AG04450 (cell line): ENCODE measurements around the gene SH3TC1. TPM values are rescaled to one million over a fixed set of nuclear protein-coding genes. Genes with fewer than 3 reads are reported as not detected.

Experiments used
- CTCF ChIA-PET: fragments of 300-600, 350-600 bp; formaldehyde crosslinking; extraction: SDS; loops from one replicate; lab custom pipeline; 2022; ENCODE audit warnings: antibody characterized with exemption, inconsistent platforms; lab: Charles Lee
- POLR2A ChIA-PET: fragments of 350-600 bp; formaldehyde crosslinking; extraction: SDS; loops from one replicate; lab custom pipeline; 2021; ENCODE audit warnings: antibody characterized with exemption, inconsistent platforms; lab: Yijun Ruan, JAX
- DNase-seq: peaks from one replicate; pipeline ENCODE4 v3.0.0-alpha.2; 2011; ENCODE audit warnings: low read depth, low spot score
- H3K27ac ChIP-seq: one replicate; pipeline ENCODE4 v1.5.1; 2012; ENCODE audit warnings: low read depth, low read length, control low read depth
- H3K27me3 ChIP-seq: one replicate; pipeline ENCODE4 v1.6.0; 2012; ENCODE audit warnings: low read length; ENCODE audit not compliant: control insufficient read depth, insufficient read depth
- H3K4me3 ChIP-seq: 2 replicates; pipeline ENCODE4 v1.5.1; 2011; ENCODE audit warnings: mild to moderate bottlenecking, low read depth, low read length, control low read depth
- H3K9me3 ChIP-seq: 2 replicates; pipeline ENCODE4 v1.5.1; 2012; ENCODE audit warnings: low read length; ENCODE audit not compliant: control insufficient read depth, insufficient read depth
- CTCF ChIP-seq: IDR thresholded peaks from 2 replicates; pipeline ENCODE4 v1.5.1; 2011; ENCODE audit warnings: low read depth, low read length, control low read depth, inconsistent platforms
- polyA plus RNA-seq: library from polyadenylated mRNA; depleted of rRNA; stranded (reverse); fragments of >200 nt; gene quantifications from 2 replicates; pipeline ENCODE4 v1.2.3, GENCODE V29; 2011

Gene SH3TC1
- polyA plus RNA-seq, 1 experiment: 0.98 TPM

DNA sequence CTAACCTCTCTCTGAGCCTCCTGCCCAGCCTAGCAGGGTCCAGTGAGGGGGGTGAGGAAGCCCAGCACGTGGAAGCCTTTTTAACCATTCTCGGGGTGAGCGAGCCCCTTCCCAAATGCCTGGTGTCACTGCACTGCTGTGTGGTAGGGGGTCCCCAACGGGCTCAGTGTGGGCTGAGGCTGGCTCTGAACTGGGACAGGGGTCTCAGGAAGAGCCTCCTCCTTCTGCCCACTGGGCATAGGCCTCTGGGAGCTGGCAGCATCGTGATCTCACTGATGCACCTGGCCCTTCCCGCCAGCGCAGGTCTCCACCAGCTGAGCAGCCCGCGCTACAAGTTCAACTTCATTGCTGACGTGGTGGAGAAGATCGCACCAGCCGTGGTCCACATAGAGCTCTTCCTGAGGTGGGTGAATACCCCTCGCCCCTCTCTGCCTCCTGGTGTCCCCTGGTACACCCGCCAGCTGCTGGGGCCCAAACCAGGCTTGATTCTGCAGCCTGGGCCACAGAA, 83.1 kb downstream of the SH3TC1 start:
- no peak for TF ChIP-seq CTCF
- Histone ChIP-seq H3K9me3 (no peaks in the 10 kb centered on the region; the same call in 1 of the 2 replicates), H3K4me3 (no peak overlapping the region), H3K27ac (no peak overlapping the region), H3K27me3 (no peaks in the 10 kb centered on the region)
- CTCF ChIA-PET: no interaction called here
- POLR2A ChIA-PET: no interaction called here
- DNase-seq: no peak

DNA sequence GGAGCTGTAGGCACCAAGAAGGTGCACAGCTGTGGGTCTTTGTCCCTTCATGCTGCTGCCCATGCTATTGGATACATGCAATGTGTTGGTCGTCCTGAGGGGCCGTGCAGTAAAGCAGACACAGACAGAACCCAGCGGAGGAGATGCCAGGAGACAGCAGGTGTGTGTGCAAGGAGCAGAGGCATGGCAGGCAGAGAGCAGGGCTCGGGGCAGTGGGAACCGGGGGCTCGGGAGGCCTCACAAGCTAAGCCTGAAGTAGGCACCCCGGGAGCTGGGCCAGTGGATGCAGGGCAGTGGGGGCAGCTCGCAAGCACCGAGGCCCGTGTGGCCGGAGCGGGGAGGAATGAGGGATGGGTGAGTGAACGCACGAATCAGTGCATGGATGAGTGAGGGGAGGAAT, 83.7 kb downstream of the SH3TC1 start:
- TF ChIP-seq CTCF: no peak
- DNase-seq: no peak
- Histone ChIP-seq H3K4me3 (no peak overlapping the region), H3K9me3 (no peaks in the 10 kb centered on the region; the same call in 1 of the 2 replicates), H3K27ac (no peak overlapping the region), H3K27me3 (no peaks in the 10 kb centered on the region)
- CTCF ChIA-PET: no interaction called here
- POLR2A ChIA-PET: no interaction called here

- no peak for DNase-seq
- TF ChIP-seq CTCF: no peak
- H3K27me3 ChIP-seq: no peaks in the 10 kb centered on the region
- H3K27ac ChIP-seq: no peak overlapping the region
- H3K4me3 ChIP-seq: no peak overlapping the region
- POLR2A ChIA-PET: no interaction called here
- CTCF ChIA-PET: no interaction called here
- H3K9me3 ChIP-seq: no peaks in the 10 kb centered on the region; the same call in 1 of the 2 replicates
These were observed 84.1 kb downstream of the SH3TC1 start for GRCh38 chr4:8283161-8283560.

GRCh38 chr4:8283631-8284121, 84.6 kb downstream of the SH3TC1 start:
- Histone ChIP-seq H3K4me3 (no peak overlapping the region), H3K27ac (no peak overlapping the region), H3K27me3 (no peaks in the 10 kb centered on the region), H3K9me3 (no peaks in the 10 kb centered on the region; the same call in 1 of the 2 replicates)
- CTCF ChIA-PET: no interaction called here
- POLR2A ChIA-PET: no interaction called here
- TF ChIP-seq CTCF: no peak
- DNase-seq: no peak

GRCh38 chr4:8284391-8284790, 85.3 kb downstream of the SH3TC1 start:
- DNase-seq: no peak
- ChIA-PET CTCF (no interaction called here), POLR2A (no interaction called here)
- no peak for TF ChIP-seq CTCF
- Histone ChIP-seq H3K27me3 (no peaks in the 10 kb centered on the region), H3K27ac (no peak overlapping the region), H3K4me3 (no peak overlapping the region), H3K9me3 (no peaks in the 10 kb centered on the region; the same call in 1 of the 2 replicates)
